Mucosa of gallbladder (tissue), 1 donor: Measurements from ENCODE around the gene BHLHE40. TPM values are rescaled to one million over a fixed set of nuclear protein-coding genes. Genes with fewer than 3 reads are reported as not detected.

ENCODE experiments used
- DNase-seq: peaks from one replicate; pipeline ENCODE4 v3.0.0-alpha.2; 2020; ENCODE audit warnings: low spot score
- total RNA-seq: library from RNA; stranded (reverse); gene quantifications from one replicate; pipeline ENCODE4 v1.2.1, GENCODE V29; 2021
- donor health status: DM: no; HTN: no; CAD: no.

The BHLHE40 gene
- total RNA-seq, 1 donor from 2014 or later: 56.5 TPM

DNA sequence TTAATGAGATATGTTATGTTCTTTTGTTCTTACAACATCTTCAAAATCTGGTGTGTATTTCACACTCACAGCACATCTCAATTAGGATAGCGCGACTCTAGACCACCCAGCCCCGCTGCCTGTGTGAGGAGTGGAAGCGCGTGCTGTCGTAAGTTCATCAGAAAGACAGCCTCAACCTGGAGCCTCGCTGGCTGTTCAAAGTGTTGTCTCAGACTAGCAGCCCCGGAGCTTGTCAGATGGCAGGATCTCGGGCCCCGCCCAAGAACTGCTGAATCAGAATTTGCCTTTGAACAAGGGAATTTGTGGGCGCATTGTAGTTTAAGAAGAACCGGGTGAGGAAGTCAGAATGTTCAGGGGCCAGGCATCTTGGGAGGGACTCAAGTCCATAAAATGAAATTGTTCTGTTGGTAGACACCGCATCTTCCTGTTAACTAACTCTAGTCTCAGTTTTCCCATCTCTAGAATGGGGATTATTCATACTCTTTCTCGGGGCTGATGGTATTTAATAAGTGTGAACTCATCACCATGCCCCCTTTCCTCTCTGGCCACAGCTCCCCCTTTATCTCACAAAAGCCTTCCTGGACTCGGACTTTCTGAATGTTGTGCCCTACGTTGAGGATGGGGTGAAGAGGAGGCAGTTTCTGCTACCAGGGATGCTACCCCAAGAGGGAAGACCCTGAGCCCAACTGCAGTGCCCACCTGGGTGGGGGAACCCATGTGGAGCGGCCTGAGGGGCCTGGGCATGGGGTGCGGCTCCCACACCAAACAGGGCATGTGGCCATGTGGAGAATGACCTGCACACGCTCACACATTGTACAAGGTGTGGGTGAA, 40.4 kb downstream of the BHLHE40 start:
- DNase-seq: no peak

GRCh38 chr3:5020242-5020722, 41.0 kb downstream of the BHLHE40 start:
- no peak for DNase-seq

DNA sequence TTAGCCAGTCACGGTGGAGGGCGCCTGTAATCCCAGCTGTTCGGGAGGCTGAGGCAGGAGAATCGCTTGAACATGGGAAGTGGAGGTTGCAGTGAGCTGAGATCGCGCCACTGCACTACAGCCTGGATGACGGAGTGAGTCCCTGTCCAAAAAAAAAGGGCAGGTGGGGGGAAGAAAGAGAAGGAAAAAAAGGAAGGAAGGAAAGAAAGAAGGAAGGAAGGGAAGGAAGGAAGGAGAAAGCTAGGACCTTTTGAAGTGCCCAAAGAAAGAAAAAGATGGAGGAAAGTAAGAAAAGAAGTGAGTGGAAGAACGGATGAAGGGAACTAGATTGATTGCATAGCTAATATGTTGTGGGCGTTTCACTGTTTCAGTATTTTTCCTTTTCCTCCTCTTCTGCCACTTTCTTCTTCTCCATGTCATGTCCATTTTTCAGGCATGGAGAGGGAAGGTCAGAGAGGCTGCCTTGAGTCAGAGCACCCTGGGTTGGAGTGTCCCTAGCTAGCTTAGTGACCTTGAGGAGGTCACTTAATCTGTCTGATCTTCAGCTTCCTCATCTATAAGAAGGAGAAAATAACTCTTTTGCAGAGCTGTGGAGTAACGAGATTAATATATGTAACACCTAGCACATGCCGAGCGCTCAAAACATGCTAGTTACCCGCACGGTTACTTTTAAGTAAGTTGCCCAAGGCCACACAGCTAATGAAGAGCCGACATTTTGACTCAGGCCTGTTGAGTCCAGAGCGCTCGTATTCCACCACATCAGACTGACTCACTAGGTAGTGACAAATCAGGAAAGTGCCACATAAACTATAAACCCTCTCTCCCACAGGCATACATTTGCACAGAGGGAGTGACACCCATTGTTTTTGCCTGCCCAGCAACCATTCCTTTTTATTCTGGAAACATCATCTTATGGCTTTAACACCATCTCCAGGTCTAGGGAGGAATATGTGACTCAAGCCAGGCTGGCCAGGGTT, 42.2 kb downstream of the BHLHE40 start:
- no peak for DNase-seq

DNA sequence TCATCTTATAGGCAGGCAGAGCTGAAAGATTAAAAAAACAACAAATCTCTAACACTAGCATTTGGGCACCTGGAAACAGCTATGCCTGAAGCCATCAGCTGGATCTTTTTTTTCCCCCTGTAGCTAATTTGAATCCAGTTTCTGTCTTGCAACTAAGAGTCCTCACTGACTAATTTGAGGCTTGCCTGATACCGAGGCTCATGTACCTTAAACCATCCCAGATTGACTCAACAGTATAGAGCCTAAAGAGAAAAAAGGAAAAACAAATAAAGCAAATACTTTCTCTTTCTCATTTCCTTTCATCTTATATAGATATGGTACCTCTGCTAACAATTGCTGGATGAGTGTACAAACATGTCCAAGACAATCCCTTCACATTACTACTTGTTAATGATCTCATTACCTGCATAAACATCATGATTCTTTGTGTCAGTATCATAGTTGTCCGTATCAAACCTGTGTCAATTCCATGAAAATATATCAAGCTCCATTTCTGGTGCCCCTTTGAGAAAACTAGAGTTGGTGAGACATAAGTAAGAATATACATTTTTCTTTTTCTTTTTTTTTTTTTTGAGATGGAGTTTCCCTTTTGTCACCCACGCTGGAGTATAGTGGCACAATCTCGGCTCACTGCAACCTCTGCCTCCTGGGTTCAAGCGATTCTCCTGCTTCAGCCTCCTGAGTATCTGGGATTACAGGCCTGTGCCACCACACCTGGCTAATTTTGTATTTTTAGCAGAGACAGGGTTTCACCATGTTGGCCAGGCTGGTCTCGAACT, 43.1 kb downstream of the BHLHE40 start:
- DNase-seq: no peak

- DNase-seq: peak; percentile 69
Observed at GRCh38 chr3:5022966-5023776, 43.9 kb downstream of the BHLHE40 start.

DNA sequence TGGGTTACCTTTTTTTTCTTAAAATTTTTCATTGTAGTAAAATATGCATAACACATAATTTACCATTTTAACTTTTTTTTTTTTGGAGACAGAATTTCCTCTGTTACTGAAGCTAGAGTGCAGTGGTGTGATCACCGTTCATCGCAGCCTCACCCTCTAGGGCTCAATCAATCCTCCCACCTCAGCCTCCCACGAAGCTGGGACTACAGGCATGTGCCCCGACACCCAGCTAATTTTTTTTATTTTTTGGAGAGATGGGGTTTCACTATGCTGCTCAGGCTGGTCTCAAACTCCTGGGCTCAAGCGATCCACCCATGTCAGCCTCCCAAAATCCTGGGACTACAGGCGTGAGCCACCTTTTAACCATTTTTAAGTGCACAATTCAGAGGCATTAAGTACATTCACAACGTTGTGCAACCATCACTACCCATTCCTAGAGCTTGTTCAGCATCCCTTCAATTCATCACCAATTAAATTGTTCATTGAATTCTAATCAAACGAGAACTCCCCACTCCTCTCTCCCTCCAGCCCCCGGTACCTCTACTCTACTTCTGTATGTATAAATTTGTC, 44.6 kb downstream of the BHLHE40 start:
- DNase-seq: no peak

DNA sequence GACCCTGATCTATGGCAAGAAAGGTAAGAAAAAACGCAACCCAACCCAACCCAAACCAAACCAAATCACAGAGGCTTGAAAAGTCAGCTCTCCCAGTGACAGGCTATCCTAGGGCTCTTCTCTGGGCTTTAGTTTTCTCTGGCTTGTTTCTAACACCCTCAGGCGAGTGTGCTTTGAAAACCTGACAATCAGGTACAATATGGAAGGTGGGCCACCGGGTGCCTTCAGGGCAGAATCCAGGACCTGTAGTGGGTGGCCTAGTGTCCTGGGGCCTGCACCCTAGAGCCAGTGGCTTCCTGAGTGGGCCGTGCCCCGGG, 46.8 kb downstream of the BHLHE40 start:
- DNase-seq: no peak

DNA sequence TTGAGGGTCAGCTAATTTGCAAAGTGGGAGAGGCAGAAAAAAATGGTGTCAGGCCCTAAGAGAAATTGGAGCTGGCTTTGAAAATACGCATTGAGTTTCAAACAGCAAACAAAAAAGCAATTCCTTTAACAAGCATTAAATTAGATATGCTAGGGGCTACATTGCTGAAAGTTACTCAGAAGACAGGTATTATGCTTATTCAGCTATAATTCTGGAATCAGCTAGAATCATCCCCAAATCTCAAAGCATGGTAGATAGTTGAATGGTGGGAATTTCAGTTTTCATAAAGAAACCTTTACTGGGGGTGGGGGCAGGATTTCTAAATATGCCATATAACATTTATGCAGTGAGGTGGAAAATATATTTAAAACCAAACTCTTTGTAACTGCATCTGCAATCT, 50.5 kb downstream of the BHLHE40 start:
- no peak for DNase-seq

DNA sequence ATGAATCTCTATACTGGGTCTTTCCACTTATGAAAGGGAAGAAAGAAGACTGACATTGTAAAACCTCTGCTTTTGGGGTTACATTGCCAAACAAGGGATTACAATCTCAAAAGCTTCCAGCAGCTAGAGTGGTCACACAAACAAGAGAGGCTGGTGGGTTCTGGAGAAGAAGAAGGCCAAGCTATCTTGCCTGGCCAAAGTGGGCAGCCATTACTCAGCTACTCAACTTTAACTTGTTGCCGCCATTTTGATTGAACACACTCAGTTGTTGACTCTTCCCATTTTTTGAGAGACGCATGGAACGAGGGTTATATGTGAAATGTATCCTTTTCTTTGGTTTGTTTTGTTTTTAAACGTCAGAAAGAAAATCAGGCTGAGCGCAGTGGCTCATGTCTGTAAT, 50.9 kb downstream of the BHLHE40 start:
- DNase-seq: no peak

GRCh38 chr3:5032844-5033243, 53.6 kb downstream of the BHLHE40 start:
- no peak for DNase-seq

Other genes starting within 250 kb of the BHLHE40 start
- gene ARL8B, start 142.9 kb downstream of the BHLHE40 start, total RNA-seq: 52.3 TPM
- gene EDEM1, start 208.3 kb downstream of the BHLHE40 start, total RNA-seq: 30.9 TPM